Lower leg skin (tissue), 3 donors: Measurements from ENCODE around the gene RPS6KC1.

Experiments used
- CTCF ChIP-seq, 3 donors: fragments of 450-650 bp; IDR thresholded peaks; one replicate each; pipeline ENCODE4 v1.5.1; 2016; ENCODE audit warnings: antibody characterized with exemption in 3 of 3, mild to moderate bottlenecking in 3 of 3, moderate library complexity in 2 of 3
- POLR2A ChIP-seq, 2 donors: fragments of 450-650 bp; IDR thresholded peaks; one replicate each; pipeline ENCODE4 v1.6.1; 2016 to 2017; ENCODE audit warnings: antibody characterized with exemption in 2 of 2, mild to moderate bottlenecking in 1 of 2, moderate library complexity in 1 of 2

GRCh38 chr1:213065800-213066199 is 14.8 kb downstream of the RPS6KC1 start:
- TF ChIP-seq CTCF (IDR thresholded peaks at IDR 0.05) (no peak), POLR2A (IDR thresholded peaks at IDR 0.05) (no peak)
